Measurements from ENCODE around the gene CCDC40.
A peak's percentile ranks its signal among the peaks of the same experiment; 100 is the strongest.
"Not testable (repeated sequence)": the region's sequence is repeated elsewhere in the genome, so short reads cannot be mapped to it uniquely, and the experiment has no call there.

Gene CCDC40, protein sequence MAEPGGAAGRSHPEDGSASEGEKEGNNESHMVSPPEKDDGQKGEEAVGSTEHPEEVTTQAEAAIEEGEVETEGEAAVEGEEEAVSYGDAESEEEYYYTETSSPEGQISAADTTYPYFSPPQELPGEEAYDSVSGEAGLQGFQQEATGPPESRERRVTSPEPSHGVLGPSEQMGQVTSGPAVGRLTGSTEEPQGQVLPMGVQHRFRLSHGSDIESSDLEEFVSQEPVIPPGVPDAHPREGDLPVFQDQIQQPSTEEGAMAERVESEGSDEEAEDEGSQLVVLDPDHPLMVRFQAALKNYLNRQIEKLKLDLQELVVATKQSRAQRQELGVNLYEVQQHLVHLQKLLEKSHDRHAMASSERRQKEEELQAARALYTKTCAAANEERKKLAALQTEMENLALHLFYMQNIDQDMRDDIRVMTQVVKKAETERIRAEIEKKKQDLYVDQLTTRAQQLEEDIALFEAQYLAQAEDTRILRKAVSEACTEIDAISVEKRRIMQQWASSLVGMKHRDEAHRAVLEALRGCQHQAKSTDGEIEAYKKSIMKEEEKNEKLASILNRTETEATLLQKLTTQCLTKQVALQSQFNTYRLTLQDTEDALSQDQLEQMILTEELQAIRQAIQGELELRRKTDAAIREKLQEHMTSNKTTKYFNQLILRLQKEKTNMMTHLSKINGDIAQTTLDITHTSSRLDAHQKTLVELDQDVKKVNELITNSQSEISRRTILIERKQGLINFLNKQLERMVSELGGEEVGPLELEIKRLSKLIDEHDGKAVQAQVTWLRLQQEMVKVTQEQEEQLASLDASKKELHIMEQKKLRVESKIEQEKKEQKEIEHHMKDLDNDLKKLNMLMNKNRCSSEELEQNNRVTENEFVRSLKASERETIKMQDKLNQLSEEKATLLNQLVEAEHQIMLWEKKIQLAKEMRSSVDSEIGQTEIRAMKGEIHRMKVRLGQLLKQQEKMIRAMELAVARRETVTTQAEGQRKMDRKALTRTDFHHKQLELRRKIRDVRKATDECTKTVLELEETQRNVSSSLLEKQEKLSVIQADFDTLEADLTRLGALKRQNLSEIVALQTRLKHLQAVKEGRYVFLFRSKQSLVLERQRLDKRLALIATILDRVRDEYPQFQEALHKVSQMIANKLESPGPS

DNA sequence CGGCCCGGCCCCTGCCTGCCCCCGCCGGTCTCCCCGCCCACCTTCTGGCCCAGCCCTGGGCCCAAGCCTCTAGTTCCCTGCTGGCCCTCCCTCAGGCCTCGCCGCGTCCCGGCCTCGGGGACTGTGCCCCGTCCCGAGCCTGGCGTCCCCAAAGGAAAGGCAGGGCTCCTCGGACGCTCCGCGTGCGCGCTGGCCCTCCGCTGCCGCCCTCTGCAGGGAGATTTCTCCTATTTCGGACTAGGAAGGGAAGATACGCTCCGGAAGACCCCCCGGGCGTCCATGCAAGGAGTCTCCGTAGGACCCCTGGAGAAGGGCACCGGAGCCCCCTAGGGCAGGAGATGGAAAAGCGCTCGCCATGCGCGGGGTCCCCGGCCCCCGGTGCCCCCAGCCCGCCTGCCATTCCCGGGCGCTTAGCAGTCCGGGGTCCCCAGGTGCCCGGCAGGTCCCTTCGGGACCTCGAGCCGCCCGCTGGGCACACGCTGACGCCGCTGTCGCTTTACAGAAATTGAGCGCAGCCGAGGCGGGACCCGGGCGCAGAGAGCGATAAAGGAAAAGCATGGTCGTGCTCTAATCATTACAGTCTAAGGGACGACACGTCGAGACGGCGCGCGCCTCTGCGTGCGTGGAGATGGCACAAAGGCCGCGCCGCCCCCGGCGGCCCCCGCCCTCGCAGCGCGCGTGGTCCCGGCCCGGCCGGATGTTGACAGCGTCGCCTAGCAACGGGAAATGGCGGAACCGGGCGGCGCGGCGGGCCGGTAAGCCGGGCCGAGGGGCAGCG is at the start of gene CCDC40:
CCDC40 (plus strand) TSS at position 706 of the 778 bp plus-strand sequence; CDS start at position 727, 21 bp downstream.
- peak; percentile 76 for DNase-seq

DNA sequence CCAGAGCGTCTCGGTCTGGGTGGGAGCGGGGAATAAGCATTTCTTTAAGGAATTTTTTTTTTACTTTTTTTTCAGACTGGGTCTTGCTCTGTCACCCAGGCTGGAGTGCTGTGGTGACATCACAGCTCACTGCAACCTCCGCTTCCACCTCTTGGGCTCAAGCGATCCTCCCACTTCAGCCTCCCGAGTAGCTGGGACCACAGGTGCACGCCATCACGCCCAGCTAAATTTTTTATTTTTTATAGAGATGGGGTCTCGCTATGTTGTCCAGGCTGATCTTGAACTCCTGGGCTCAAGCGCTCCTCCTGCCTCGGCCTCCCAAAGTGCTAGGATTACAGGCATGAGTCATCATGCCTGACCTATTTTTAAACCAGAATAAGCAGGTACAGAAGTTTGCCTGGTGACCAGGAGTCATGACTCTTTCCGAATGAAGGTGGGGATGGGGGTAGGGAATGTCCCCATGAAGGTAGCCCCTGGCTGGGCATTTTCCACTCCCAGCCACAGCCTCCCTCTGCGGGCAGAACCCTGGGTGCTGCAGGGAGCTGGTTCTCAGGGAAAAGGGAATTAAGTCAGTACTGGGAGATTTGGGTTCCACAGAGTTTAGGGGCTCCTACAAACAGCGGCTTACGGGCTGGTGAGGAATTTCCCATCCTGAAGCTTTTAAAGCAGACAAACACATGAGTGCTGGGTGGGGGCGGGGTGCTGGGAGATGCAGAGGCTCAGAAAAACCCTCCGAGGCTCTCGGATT is 49.1 kb upstream of the CCDC40 start:
- no peak for DNase-seq

DNA sequence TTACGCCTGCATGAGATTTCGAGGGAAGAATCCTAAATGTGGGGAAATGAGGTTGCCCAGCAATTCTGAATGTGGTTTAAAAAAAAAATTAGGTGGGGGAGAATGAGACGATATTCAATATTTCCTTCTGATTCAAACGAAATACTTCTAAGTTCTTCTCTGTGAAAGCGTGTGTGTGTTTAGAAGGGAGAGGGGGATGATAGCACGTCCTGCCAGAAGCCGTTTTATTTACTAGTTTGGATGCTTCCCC is 48.6 kb upstream of the CCDC40 start:
- no peak for DNase-seq

DNA sequence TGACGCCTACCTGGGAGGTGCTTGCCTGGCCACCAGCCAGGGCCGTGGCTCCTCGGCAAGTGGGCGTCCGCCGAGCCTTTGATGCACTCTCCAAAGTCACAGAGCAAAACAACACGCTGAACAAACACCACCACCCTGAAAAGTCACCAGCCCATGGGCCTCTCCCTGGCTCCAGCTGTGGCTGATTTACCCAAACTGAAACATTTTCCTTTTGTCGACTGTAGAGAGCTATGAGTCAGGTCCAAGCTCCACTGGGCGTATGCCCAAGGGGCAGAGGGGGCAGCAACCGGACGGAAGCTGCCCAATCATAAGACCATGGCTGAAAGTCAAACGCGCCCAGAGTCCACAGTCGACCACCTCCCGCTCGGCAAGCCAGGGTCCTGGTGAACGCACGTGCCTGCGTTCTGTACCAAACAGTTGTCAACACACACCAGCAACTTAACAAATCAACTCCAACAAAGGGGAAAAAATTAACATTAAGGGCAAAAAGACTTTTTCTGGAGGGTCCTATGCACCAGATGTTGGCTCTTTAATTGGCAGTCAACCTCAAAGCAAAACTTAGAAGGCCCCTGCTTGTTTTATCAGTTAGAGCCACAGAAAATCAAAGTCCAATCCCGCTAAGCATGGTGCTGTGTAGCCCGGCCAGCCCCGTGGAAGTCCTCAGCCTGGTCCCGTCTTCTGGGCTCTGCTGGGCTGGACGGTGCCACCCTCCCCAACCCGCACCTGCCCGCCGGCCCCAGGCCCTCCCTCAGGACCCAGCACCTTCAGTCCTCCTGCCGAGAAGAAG is 48.1 kb upstream of the CCDC40 start:
- DNase-seq: no peak

DNA sequence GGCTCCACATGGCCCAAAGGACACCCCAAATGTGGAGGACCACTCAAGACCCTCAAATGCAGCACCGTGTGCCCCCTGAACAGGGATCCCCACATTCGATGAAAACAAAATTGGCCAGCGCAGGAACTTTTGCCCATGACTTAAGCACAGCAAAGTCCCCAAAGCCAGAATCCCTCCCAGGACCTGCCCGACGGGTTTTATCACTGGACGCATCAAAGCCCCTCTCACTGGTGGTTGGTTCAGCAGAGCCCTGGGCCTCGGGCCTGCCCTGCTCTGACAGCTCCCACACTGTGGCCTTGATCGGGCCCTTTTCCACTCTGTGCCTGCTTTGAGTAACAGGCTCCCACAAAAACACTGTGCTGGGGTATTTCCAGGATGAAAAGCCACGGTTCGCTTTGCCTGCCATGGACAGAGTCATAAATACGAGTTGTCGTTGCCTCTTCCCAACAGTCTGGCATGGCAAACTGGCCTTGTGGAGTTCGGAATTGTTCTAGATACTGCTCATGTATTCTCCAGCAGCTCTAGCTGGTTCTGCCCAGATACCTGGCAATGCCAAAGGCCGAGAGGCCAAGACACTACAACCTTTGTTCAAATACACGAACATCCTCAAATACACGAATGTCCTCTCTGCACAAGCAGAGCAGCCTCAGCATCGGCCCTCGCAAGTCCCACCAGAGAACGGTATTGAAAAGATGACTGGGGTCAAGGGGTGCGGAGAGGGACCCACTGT is 47.2 kb upstream of the CCDC40 start:
- DNase-seq: no peak

DNA sequence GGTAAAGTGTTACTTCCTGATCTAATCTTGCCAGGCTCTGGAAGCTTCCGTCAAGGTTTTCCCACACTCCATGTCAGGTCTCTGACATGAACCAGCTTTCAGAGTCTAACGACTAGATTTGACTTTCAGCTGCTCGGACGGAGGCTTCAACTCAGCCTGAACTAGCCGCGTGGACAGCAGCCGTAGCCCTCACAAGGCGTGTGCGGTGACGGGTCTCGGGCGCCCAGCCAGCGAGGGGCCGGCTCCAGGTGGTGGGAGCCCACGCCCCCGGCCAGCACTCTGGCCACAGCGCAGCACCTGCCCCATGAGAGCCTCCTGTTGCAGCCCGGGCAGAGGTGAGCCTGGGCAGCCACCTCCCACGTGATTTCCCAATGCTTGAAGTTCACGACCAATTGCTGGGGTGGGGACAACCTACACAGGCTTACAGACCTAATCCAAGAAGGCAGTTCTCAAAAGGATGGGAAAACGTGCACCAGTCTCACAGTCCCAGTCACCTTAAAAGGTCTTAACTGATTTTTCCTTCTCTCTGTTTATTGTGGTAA is 46.3 kb upstream of the CCDC40 start:
- no peak for DNase-seq

DNA sequence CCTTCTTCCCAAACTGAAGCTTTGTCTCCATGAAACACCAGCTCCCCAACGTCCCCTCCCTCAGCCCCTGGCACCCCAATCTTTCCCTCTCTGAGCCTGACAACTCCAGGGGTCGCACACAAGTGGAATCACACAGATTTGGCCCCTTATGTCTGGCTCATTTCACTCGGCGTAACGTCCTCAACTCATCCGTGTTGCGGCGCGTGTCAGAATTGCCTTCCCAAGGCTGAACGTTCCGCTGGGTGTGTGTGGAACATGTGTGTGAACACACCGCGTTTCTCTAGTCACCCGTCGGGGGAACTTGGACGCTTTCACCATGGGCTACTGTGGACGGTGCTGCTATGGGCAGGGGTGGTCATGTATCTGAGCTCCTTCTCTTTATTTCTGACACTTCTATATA is 45.7 kb upstream of the CCDC40 start:
- DNase-seq: no peak

DNA sequence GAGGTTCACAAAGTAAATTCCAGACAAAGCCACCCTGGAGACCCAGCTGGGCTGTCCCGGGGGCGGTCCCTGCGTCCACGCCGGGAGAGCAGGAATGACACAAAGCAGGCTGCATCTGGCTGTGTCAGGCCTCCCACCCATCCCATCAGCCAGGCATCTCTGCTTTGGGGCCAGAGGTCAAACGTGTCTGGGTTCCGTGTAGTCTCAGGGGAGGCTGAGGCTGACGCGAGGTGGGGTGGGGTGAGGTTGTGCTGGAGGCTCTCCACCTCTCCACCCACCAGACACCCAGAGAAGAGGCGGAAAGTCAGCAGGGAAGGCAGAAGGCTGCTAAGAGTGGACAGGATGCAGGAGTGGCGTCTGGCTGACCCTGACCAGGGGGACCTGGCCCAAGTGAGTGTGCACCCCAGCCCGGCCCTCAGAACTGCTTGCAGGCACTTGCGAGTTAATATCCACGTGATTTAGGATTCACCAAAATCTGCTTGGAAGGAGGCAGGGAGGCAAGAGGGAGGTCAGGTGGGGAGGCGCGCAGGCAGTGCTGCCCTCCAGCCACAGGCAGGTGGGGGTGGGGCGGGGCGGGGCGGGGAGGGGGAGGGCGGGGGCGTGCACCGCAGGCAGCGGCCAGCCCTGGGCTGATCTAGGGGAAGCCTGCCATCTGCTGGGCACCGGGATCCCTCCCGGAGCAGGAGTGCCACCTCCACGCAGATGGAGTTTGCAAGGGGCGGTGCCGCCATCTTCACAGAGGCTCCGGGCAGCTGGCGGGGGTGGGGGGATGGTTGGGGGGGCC is 45.1 kb upstream of the CCDC40 start:
- DNase-seq: peak; percentile 85

DNA sequence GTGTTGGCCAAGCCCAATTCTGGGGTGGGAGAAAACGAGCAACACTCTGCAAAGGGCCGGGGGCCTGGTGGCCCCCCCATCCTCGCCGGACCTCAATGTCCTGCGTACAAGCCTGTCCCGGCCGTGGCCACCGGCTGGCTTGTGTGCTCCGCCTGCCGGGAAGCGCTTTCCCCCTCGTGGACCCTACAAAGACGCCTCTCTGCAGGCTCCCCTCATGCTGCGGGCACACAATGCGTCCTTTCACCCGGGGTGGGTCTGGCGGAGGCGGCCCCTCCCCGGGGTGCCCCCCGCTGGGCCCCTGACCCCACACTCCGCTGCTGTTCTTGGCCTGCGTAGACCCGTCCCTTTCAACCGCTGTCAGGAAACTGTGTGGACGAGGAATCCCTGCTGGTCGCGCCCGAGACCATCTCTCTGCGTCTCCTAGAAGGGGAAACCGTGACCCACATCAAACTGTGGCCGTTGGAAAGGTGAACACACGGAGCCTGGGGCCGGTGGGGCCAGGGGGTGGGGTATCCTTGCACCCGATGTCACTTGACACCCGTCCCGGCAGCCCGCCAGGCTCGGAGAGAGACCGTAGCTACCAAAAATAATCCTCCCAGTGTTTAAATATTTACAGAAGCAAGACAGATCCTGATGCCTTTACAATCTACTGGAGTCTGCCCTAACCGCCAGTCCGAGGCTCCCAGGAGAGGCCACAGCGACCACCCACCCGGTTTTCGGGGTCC is 44.4 kb upstream of the CCDC40 start:
- DNase-seq: no peak

DNA sequence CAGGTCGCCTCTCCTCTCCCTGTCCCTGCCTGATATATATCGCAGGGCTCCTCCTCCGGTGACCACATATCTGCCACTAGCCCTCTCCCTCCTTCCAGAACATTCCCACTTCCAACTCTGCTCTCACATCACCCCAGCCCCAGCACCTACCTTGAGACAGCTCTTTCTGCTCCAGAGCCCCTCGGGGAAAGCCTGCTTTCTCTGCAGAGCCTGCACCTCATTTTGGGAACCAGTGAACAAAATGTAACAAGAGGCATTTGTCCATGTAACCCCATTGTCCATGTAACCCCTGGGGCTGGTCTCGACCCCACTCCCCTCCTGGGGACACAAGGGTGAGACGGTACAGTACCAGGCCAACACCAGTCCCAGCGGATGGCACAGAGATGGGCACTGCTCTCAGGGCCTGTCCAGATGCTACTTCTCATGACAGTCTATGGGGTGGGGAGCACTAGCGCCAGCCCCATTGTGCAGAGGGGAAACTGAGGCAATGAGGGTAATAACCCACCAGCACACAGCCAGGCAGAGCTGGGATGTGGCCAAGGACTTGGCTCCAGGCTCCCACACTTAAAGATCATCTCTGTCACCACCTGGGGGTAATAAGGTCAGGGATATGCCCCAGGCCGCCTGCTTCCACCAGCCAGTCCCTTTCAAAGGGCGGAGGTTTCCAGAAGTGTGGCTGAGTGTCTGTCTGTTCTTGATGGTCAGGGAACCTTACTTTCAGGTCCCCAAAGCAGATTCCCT is 43.6 kb upstream of the CCDC40 start:
- DNase-seq: no peak

DNA sequence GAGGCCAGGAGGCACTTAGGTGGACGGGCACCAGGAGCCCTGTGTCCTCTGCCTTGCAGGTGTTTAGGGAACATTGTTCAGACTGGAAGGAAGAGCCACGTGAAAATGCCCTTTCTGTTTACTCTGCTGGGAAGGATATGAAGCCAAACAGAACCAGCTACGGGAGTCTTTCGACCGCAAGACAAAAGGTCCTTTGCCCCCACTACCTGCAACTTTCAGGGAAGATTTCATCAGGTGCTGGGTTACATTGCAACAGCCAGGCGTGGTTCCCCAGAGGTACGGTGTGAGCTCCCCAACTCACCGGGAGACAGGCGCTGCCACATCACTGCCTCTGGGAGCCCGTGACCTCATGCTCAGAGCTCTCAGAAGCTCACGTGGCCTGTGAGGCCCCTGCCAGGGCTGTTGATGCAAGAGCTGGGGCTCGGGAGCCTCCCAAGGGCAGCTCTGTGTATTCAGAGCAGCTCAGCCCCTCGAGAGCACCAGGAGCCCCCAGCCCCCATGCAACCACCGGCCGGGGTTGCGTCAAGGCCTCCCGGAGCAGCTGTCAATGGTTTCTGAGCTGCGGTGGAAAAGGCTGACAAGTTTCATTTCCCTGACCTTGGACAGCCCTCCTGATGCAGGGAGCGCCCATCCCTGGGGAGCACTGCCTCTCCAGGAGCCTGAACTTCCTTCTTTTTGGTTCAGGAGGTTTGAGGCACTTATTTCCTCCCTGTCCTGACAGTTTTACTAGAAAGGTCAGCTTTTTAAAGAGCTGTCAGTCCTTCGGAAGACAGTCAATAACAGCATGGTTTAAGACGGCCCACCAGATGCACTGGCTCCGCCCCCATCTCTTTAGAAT is 42.8 kb upstream of the CCDC40 start:
- peak; percentile 43 for DNase-seq

DNA sequence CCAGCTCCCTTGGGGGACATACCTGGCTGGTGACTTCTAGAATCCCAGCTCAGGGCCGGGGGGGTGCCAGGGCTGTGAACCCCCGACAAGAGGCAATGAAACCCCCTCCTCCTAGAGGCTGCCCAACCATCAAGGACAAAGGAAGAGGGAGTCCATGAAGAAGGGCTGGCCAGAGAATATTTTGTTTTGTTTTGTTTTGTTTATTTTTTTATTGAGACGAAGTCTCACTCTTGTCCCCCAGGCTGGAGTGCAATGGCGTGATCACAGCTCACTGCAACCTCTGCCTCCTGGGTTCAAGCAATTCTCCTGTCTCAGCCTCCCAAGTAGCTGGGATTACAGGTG is 42.2 kb upstream of the CCDC40 start:
- not testable (repeated sequence) for DNase-seq

DNA sequence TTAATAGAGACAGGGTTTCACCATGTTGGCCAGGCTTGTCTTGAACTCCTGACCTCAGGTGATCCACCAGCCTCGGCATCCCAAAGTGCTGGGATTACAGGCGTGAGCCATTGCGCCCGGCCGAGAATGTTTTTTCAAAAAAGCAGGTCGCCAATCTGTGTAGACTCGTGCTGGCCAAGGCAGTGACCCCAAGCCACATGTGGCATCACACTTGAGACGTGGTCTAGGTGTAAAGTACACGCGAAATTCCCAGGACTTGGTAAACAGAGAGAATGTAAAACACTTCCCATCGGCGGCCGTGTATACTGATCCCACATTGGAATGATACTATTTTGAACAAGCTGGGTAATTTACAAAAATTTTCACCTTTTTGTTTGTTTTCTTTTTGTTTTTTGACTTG is 41.8 kb upstream of the CCDC40 start:
- DNase-seq: no peak

DNA sequence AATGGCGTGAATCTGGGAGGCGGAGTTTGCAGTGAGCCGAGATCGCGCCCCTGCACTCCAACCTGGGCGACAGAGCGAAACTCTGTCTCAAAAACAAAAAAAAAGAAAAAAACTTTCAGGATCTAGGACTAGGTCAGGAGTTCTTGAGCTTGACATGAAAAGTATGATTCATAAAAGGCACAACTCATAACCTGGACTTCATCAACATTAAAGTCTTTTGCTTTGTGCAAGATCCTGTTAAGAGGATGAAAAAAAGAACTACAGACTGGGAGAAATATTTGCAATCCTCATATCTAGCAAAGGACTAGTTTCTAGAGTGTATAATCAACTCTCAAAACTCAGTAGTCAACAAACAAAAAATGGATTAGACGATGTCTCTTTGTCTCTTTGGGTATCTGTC is 40.7 kb upstream of the CCDC40 start:
- DNase-seq: no peak

DNA sequence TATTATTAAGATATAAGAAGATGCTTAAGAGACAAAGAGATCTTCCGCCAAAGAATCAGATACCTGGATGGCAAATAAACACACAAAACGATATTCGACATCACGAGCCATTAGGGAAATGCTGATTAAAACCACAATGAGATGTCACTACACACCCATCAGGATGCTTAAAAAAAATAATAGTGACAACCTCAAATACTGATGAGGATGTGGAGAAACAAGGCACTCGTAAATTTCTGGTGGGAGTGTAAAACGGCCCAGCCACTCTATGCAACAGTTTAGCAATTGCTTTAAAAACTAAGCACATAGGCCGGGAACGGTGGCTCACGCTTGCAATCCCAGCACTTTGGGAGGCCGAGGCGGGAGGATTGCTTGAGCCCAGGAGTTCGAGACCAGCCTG is 40.2 kb upstream of the CCDC40 start:
- no peak for DNase-seq

DNA sequence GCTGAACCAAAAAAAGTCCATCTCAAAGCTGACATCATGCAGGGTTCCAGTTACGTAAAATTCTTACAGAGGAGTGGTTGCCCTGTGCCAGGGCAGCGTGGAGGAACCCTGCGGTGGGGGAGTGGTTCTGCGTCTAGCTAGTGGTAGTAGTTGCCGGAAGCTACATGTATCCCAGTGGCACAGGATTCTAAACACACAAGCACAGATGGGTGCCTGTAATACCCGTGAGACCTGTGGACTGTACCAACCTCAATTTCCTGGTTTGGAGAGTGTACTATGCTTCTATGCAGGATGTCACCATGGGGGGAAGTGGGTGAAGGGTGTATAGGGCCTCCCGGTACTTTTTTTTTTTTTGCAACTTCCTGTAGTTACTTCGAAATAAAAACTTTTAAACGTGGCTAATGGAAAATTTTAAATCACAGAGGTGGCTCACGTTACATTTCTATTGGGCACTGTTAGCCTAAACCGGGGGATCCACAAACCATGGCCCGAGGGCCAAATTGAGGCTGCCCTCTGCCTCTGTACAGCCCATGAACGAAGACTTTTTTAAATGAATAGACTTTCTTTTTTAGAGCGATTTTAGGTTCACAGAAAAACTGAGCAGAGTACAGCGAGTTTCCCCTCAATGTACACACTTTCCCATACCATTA is 39.3 kb upstream of the CCDC40 start:
- DNase-seq: peak; percentile 69

DNA sequence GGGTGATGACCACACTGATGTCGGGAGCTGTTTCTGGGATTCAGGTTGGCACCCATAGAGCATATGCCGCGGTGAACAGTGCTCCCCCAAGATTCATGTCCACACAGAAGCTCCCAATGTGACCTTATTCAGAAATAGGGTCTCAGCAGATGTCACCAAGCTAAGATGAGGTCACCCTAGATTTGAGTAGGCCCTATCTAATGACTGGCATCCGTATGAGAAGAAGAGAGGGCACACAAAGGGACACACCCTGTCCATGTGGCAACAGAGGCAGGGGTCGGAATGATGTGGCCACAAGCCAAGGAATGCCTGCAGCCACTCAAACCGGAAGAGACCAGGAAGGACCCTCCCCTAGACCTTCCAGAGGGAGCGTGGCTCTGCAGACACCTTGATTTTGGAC is 36.3 kb upstream of the CCDC40 start:
- DNase-seq: no peak
